Lung (tissue), 12 donors: ENCODE data around the gene LRTM2. TPM values are rescaled to one million over a fixed set of nuclear protein-coding genes. Genes with fewer than 3 reads are reported as not detected.
A peak's percentile ranks its signal among the peaks of the same experiment; 100 is the strongest.

ENCODE experiments used
- ATAC-seq: fragments of 200-7000 bp; cut with Tn5 transposase; one replicate; pipeline ENCODE4 v1.9.1; 2020; ENCODE audit warnings: moderate number of reproducible peaks; ENCODE audit not compliant: insufficient read depth, low FRiP score
- DNase-seq, 3 donors: peaks; one replicate each; pipeline ENCODE4 v3.0.0-alpha.2; 2013 to 2017
- H3K27ac ChIP-seq, 2 donors: one replicate each; pipeline ENCODE4 v1.5.1; 2013; ENCODE audit warnings: mild to moderate bottlenecking in 2 of 2, moderate library complexity in 2 of 2, control low read depth in 1 of 2, inconsistent platforms in 1 of 2, low read depth in 1 of 2, low read length in 1 of 2
- H3K27me3 ChIP-seq, 3 donors: one replicate each; pipeline ENCODE4 v1.5.1; 2013; ENCODE audit warnings: low read length in 2 of 3; ENCODE audit not compliant: control insufficient read depth in 3 of 3, insufficient read depth in 3 of 3
- H3K36me3 ChIP-seq, 4 donors: one replicate each; pipeline ENCODE4 v1.5.1; 2013; ENCODE audit warnings: low read length in 4 of 4, mild to moderate bottlenecking in 1 of 4, moderate library complexity in 1 of 4; ENCODE audit not compliant: control insufficient read depth in 4 of 4, insufficient read depth in 4 of 4
- H3K4me1 ChIP-seq, 5 donors: one replicate each; pipeline ENCODE4 v1.5.1; 2013; ENCODE audit warnings: low read length in 5 of 5, mild to moderate bottlenecking in 2 of 5, moderate library complexity in 1 of 5; ENCODE audit not compliant: control insufficient read depth in 5 of 5, insufficient read depth in 5 of 5
- H3K4me3 ChIP-seq: one replicate; pipeline ENCODE4 v1.5.1; 2013; ENCODE audit warnings: mild to moderate bottlenecking, control low read depth, moderate library complexity
- H3K9ac ChIP-seq, 2 donors: one replicate each; pipeline ENCODE4 v1.5.1; 2013; ENCODE audit warnings: low read length in 2 of 2, control low read depth in 1 of 2; ENCODE audit not compliant: insufficient read depth in 1 of 2
- H3K9me3 ChIP-seq, 4 donors: one replicate each; pipeline ENCODE4 v1.5.1; 2013; ENCODE audit warnings: low read length in 3 of 4, mild to moderate bottlenecking in 1 of 4, moderate library complexity in 1 of 4; ENCODE audit not compliant: control insufficient read depth in 4 of 4, insufficient read depth in 3 of 4
- CTCF ChIP-seq: IDR thresholded peaks from 2 replicates; pipeline ENCODE4 v1.5.1; 2012; ENCODE audit warnings: mild to moderate bottlenecking; ENCODE audit errors: control extremely low read depth, extremely low read depth
- WGBS, 2 donors: extraction: QIAGEN DNeasy Blood & Tissue Kit; methylation state at CpG; one replicate each; pipeline ENCODE4 v1.1.7; 2013; 5-methylcytosine and 5-hydroxymethylcytosine counted together
- polyA plus RNA-seq, 2 donors: library from polyadenylated mRNA; stranded (reverse); fragments of 200-250 nt; gene quantifications; one replicate each; pipeline ENCODE4 v1.2.1, GENCODE V29; 2013
- total RNA-seq, 2 donors: library from RNA; depleted of rRNA in 1 of 2; stranded (reverse); fragments of >200 nt in 1 of 2; gene quantifications; one replicate each; pipeline ENCODE4 v1.2.1, GENCODE V29; 2014 to 2021
- donor health status: control.
- donor health status: control.
- donor health status: Bipolar disorder and iron deficiency.
- donor health status: healthy.
- donor health status: DM: yes; HTN: yes; CAD: no.

Gene LRTM2
- total and polyA plus RNA-seq, 4 donors: 0.01 to 0.06 TPM; not detected in 2

- peak overlapping the region; percentile 15 to 37 for H3K9ac ChIP-seq
- H3K27ac ChIP-seq: peak overlapping the region; percentile 75 to 91
- WGBS, 2 donors: 1% methylated on average over 33 to 43 of the region's 43 CpGs
Observed at GRCh38 chr12:1796515-1797010, 23.8 kb upstream of the LRTM2 start.

GRCh38 chr12:1797011-1797901, 23.1 kb upstream of the LRTM2 start:
- Histone ChIP-seq H3K27ac (peak overlapping the region; percentile 75 to 91), H3K9ac (peak overlapping the region; percentile 15 to 37), H3K4me3 (peak overlapping the region; percentile 66), H3K27me3 (no peaks in the 10 kb centered on the region), H3K9me3 (no peaks in the 10 kb centered on the region), H3K4me1 (peaks cover 0 to 15% (median 2%) of the 10 kb centered on the region in 5 donors), H3K36me3 (no peaks in the 10 kb centered on the region)
- ATAC-seq (peak; percentile 28), DNase-seq (peak; percentile 54 to 69 (median 55))
- TF ChIP-seq CTCF: no peak
- 9 to 16% methylated on average over 59 to 71 of the region's 71 CpGs for WGBS, 2 donors

More at GRCh38 chr12:1796515-1797010, 23.8 kb upstream of the LRTM2 start:
- ATAC-seq (peak; percentile 13), DNase-seq (peak; percentile 40 to 57 (median 44))
- peaks cover 0 to 15% (median 2%) of the 10 kb centered on the region in 5 donors for H3K4me1 ChIP-seq
- no peaks in the 10 kb centered on the region for H3K27me3 ChIP-seq
- H3K4me3 ChIP-seq: peak overlapping the region; percentile 66
- H3K9me3 ChIP-seq: no peaks in the 10 kb centered on the region
- no peaks in the 10 kb centered on the region for H3K36me3 ChIP-seq
- TF ChIP-seq CTCF: no peak

GRCh38 chr12:1797991-1798640, 22.2 kb upstream of the LRTM2 start:
- DNase-seq: no peak
- H3K27ac ChIP-seq: no peak overlapping the region
- no peak overlapping the region for H3K4me3 ChIP-seq
- H3K27me3 ChIP-seq: no peaks in the 10 kb centered on the region
- ATAC-seq: no peak
- peaks cover 0 to 15% (median 2%) of the 10 kb centered on the region in 5 donors for H3K4me1 ChIP-seq
- H3K9ac ChIP-seq: no peak overlapping the region
- WGBS, 2 donors: 92 to 95% methylated on average over 22 of the region's 22 CpGs
- no peaks in the 10 kb centered on the region for H3K36me3 ChIP-seq
- no peak for TF ChIP-seq CTCF
- no peaks in the 10 kb centered on the region for H3K9me3 ChIP-seq
